Right lobe of liver (tissue), 6 donors: ENCODE data around the gene TNP1. TPM values are rescaled to one million over a fixed set of nuclear protein-coding genes. Genes with fewer than 3 reads are reported as not detected.
A peak's percentile ranks its signal among the peaks of the same experiment; 100 is the strongest.

Experiments
- ATAC-seq, 4 donors: fragments of 200-7000 bp; cut with Tn5 transposase; one replicate each; pipeline ENCODE4 v1.9.1; 2020; ENCODE audit warnings: mild to moderate bottlenecking in 4 of 4, moderate library complexity in 4 of 4
- DNase-seq, 3 donors: peaks; one replicate each; pipeline ENCODE4 v3.0.0-alpha.2; 2020
- H3K27ac ChIP-seq, 3 donors: fragments of 200-600 bp; one replicate each; pipeline ENCODE4 v1.8.0; 2022
- H3K27me3 ChIP-seq, 2 donors: fragments of 200-600 bp; one replicate each; pipeline ENCODE4 v1.8.0; 2022
- H3K36me3 ChIP-seq, 4 donors: fragments of 200-600 bp; sonication (generic) in 1 of 4; one replicate each; pipeline versions ENCODE4 v1.5.1 to v1.8.0; 2017 to 2022; ENCODE audit warnings: control low read depth in 1 of 4
- H3K4me1 ChIP-seq, 4 donors: fragments of 200-600 bp; sonication (generic) in 1 of 4; one replicate each; pipeline versions ENCODE4 v1.5.1 to v1.8.0; 2017 to 2022; ENCODE audit warnings: control low read depth in 1 of 4
- H3K4me3 ChIP-seq, 3 donors: fragments of 200-600 bp; one replicate each; pipeline ENCODE4 v1.8.0; 2022
- H3K9me3 ChIP-seq, 4 donors: fragments of 200-600 bp; sonication (generic) in 1 of 4; one replicate each; pipeline versions ENCODE4 v1.5.1 to v1.8.0; 2017 to 2022; ENCODE audit warnings: control low read depth in 1 of 4
- CTCF ChIP-seq, 4 donors: fragments of 200-600 bp in 3 of 4; fragments of 450-650 bp in 1 of 4; IDR thresholded peaks; one replicate each; pipeline versions ENCODE4 v1.5.1 to v1.8.0; 2016 to 2022; ENCODE audit warnings: antibody characterized with exemption in 4 of 4, mild to moderate bottlenecking in 2 of 4
- POLR2A ChIP-seq: fragments of 450-650 bp; IDR thresholded peaks from one replicate; pipeline ENCODE4 v1.6.1; 2017; ENCODE audit warnings: antibody characterized with exemption, mild to moderate bottlenecking
- WGBS: methylation state at CpG from one replicate; pipeline ENCODE4 v1.1.6; 2018; ENCODE audit warnings: low coverage, low lambda C conversion rate; ENCODE audit not compliant: insufficient coverage; ENCODE audit errors: missing lambda C conversion rate; 5-methylcytosine and 5-hydroxymethylcytosine counted together
- intact Hi-C, 2 donors: fragments of 100-400 bp; cut with DNase I; formaldehyde crosslinking; loops; one replicate each; pipeline versions ENCODE4 v1.11.2 to v1.14.1; 2022
- total RNA-seq, 6 experiments: library from RNA; depleted of rRNA in 2 of 6; stranded (reverse); fragments of >200 nt in 2 of 6; fragmentation: NEBNext Ultra II Directional in 3 of 6; extraction: Animal tissue kit (Norgen Biotek cat#: 25700) in 3 of 6; gene quantifications; one replicate each; pipeline versions ENCODE4 v1.1.0 to v1.2.4, GENCODE V29; 2016 to 2023
- donor health status: DM: no; HTN: yes; CAD: no.
- donor health status: DM: no; HTN: no; CAD: no.
- donor health status: DM: no; HTN: no; CAD: no.
- donor health status: DM: no; HTN: yes; CAD: no.
- donor health status: DM: no; HTN: yes; CAD: no.

Gene TNP1
- total RNA-seq, 6 experiments from 2014 or later = not detected

GRCh38 chr2:216857131-216857550 is 2.7 kb downstream of the TNP1 start:
- Histone ChIP-seq H3K4me1 (no peaks in the 10 kb centered on the region), H3K9me3 (no peaks in the 10 kb centered on the region), H3K4me3 (no peak overlapping the region), H3K27ac (no peak overlapping the region), H3K36me3 (no peaks in the 10 kb centered on the region), H3K27me3 (no peaks in the 10 kb centered on the region)
- TF ChIP-seq POLR2A (no peak), CTCF (IDR thresholded peaks at IDR 0.05) (no peak)
- 42% methylated on average over 2 of the region's 3 CpGs for WGBS
- peak; percentile 25 to 77 (median 54) for ATAC-seq
- intact Hi-C loops = no loop called here
- DNase-seq = no peak

- Histone ChIP-seq H3K9me3 (no peaks in the 10 kb centered on the region), H3K4me1 (no peaks in the 10 kb centered on the region), H3K36me3 (no peaks in the 10 kb centered on the region), H3K27me3 (no peaks in the 10 kb centered on the region), H3K27ac (no peak overlapping the region), H3K4me3 (no peak overlapping the region)
- WGBS = 67% methylated on average over 5 of the region's 5 CpGs
- ATAC-seq (no peak), DNase-seq (no peak)
- TF ChIP-seq POLR2A (no peak), CTCF (IDR thresholded peaks at IDR 0.05) (no peak)
- intact Hi-C loops = no loop called here
Observed at GRCh38 chr2:216856406-216857065, 3.3 kb downstream of the TNP1 start.

- Histone ChIP-seq H3K36me3 (no peaks in the 10 kb centered on the region), H3K4me3 (no peak overlapping the region), H3K9me3 (no peaks in the 10 kb centered on the region), H3K4me1 (no peaks in the 10 kb centered on the region), H3K27me3 (no peaks in the 10 kb centered on the region), H3K27ac (no peak overlapping the region)
- TF ChIP-seq POLR2A = no peak
- no peak for TF ChIP-seq CTCF (IDR thresholded peaks at IDR 0.05)
- 87% methylated on average over 3 of the region's 3 CpGs for WGBS
- intact Hi-C loops = no loop called here
- ATAC-seq = peak in 1 of 4 donors; percentile 12
- no peak for DNase-seq
Observed at GRCh38 chr2:216855605-216856004, 4.3 kb downstream of the TNP1 start.

- Histone ChIP-seq H3K36me3 (no peaks in the 10 kb centered on the region), H3K27me3 (no peaks in the 10 kb centered on the region), H3K27ac (no peak overlapping the region), H3K9me3 (no peaks in the 10 kb centered on the region), H3K4me3 (no peak overlapping the region), H3K4me1 (no peaks in the 10 kb centered on the region)
- intact Hi-C loops = no loop called here
- TF ChIP-seq POLR2A = no peak
- ATAC-seq (no peak), DNase-seq (no peak)
- WGBS = 95% methylated on average over 3 of the region's 4 CpGs
Observed at GRCh38 chr2:216855079-216855478, 4.8 kb downstream of the TNP1 start.

- H3K27ac ChIP-seq = no peak overlapping the region
- H3K27me3 ChIP-seq = no peaks in the 10 kb centered on the region
- no peaks in the 10 kb centered on the region for H3K36me3 ChIP-seq
- intact Hi-C loops = no loop called here
- no peak for DNase-seq
- 69% methylated on average over 1 of the region's 1 CpG for WGBS
- TF ChIP-seq POLR2A (no peak), CTCF (IDR thresholded peaks at IDR 0.05) (no peak)
- no peaks in the 10 kb centered on the region for H3K9me3 ChIP-seq
- ATAC-seq = no peak
- H3K4me3 ChIP-seq = no peak overlapping the region
- no peaks in the 10 kb centered on the region for H3K4me1 ChIP-seq
Observed at GRCh38 chr2:216851486-216852090, 8.3 kb downstream of the TNP1 start.
